HG03575 (cell line): ENCODE measurements around the gene RFX5.

Source experiments
- ATAC-seq: cut with Tn5 transposase; IDR thresholded peaks from one replicate; pipeline ENCODE4 v1.9.1; 2021; ENCODE audit not compliant: unreplicated experiment, insufficient number of reproducible peaks, low FRiP score; ENCODE audit errors: extremely low read depth

The RFX5 gene

DNA sequence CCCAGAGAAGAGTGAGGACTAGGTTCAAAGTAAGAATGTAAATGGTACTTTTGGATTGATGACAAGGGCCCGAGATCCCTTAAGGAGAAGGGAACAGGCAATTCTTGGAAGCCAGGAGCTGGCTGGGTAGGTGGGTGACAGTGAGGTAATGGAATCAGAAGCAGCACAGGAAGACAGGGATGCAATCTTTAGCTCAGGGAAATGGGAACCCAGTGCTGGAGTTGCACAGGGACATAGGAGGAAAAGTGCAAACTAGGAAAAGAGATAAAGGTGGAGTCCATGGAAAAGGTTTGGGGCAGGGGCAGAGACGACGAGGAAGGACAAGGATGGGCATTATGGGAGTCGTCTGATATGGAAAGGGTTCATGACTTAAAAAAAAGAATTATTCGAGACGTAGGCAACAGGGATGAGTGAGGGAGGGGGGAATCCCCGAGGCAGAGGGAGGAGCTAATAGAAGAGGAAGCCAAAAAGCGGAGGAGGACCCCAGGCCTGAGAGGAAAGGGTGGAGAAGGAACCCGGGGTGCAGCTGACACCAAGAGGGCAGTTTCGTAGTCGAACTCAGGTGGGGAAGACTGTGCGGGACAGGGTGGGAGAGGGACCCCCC is 20.3 kb downstream of the RFX5 start:
- ATAC-seq, result no peak

DNA sequence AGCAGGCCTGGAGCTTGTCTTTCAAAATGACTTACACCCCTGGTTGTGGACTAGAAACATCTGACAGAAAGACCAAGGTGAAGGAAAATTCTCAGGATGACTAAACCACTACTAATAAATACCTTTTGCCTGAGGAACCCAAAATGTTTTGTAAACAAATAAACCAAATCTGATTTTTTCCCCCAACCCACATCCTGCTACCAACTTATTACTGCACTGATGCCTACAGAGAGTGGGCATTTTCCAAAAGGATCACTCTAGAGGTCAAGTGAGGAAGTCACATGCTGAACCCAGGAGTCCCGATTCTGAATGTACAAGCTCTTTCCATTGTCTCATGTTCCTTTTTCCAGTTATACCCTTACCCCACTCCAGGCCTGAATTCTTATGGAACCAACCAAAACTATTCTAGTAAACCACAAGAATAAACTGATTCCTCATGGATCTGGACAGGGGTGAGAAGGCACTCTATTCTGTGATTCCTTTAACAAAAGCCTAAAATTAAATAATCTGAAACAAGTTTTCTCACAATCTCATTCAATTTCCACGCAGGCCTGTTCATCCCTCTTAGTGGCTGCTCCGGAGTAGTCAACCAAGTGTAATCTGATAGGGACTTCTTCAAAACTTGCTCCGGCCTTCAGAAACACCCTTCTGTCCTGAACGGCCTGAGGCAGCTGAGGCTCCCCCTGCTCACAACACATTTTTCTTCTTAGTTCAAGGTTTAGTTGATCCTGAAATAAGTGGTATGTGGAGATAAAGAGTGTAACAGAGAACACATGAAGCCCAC is 21.2 kb downstream of the RFX5 start:
- ATAC-seq, result no peak

DNA sequence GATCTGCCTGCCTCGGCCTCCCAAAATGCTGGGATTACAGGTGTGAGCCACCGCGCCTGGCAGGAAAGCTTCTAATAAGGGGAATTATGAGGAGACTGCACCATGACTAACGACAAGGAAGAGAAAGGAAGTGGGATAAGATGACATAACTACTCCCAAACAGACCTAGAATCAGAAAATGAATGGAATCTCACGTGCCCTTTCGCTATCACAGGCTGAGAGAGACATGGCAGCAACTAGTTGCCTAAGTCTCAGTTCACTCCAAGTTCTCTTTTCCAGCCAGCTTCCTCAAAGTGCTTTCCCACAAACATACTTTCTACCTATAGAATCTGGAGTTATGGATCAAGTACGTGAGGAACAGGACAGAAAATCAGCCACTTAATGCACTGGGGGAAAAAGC is 21.8 kb downstream of the RFX5 start:
- no peak for ATAC-seq

DNA sequence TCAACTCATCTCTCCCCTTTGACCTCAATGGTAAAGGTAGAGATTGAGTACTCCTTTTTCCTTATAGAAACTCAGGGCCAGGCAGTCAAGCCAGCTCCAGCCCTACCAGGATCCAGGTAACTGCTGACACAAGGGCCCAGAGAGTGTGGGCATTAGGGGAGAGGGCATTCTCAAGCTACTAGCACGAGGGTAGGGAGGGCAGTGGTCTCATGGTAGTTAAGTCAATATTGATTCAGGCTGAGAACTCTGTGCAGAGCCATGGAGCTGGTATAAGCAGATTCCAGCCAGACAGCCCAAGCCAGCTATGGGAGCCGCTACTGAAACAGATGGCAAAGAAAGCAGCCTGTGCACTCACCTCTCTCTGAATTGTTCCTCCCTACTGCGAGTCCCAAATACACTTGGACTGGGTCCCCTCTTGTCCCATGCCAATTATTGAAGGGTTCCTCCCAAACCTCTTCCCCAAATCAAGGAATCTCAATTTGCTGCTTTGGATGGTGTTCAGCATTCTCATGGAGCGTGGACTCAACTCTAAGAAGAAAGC is 22.6 kb downstream of the RFX5 start:
- no peak for ATAC-seq

DNA sequence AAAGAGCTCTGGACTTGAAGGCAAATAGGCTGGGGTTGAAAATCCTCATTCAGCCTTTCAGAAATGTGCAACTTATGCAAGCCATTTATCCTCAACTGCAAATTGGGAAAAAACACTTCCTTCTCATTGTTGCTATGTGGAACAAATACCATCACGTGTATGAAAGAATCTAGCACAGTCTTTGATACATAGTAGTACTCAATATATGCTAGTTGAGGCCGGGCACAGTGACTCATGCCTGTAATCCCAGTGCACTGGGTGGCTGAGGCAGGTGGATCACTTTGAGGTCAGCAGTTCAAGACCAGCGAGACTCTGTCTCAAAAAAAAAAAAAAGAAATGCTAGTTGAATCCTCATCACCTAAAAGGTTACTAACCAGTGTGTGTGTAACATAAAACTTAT is 28.1 kb downstream of the RFX5 start:
- no peak for ATAC-seq

DNA sequence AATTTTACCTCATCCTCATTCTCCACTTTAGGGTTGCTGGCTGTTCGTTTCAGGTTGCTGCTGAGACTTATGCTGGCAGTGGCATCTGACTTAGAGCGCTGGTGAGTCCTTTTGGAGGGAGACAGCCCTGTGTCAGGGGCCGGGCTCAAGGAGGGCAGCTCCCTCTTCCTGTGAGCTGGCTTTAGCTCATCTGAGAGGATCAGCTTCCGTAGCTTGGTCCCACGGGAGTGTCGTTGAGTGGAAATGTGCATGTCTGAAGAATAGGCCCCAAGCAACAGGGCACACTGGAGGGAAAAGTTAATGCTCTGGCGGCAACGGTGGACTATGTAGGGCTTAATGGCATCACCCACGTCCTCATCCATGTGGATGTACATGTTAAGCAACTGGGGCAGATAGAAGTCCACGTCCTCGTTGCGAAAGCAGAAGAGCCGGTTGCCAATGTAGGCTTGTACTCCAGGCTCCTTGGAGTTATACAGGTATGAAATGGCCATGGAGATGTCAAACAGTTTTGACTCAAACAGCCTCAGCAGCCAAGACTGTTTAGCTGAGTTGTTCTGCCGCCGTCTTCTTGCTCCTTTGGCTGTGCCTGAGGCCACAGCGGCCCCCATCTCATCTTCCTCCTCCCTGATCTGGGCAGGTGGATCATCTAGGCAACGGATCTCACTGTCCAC is 31.4 kb downstream of the RFX5 start:
- ATAC-seq, result no peak

DNA sequence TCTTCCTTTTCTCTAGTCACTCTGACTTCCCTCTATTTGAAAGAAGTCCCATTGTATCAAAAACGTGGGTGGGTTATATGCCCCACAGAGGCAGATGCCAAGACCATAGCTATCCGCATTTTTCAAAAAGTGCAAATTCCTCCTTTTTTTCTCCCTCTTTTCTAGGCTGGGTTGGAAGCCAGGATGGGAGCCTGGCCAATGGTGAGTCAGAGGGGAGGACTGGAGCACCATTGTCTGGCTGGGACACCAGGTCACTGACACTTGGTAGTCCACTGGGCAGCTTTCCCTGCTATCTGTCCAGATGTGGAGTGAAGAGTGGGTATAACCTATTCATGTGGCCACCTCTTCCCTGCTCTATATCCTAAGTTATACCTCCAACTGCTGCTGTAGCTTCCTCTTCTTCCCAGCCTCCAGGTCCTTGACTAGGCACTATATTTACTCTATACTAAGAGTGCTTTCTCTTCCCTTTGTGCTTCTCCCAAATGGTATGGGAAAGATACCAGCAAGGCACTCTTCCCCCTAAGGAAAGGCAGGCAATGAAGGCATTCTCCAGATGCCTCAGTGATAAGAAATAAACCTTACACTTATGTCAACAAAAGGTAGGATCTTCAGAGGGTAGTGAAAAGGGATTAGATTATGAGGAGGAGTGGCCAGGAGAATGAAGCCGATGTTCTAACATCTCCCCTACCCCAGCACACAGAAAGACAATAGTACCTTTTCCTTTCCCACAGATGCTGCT is 32.7 kb downstream of the RFX5 start:
- ATAC-seq, result no peak

DNA sequence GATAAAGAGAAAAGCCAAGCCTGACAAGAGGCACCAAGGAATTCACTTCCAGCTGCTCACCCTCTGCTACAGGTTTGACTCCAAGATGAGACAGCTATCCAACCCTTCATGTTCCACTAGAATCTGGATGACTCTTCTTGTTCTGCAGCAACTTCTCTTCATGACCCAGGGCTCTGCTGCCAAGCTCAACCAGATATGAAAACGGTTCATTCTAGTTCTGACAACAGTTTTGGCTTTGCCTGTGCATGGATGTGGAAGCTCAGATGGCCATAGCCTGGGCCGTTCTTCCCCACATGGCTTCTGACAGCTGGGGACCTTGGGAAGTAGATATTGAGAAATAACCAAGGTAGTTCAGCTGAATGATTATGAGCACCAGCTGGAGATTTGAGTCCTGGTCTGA is 33.6 kb downstream of the RFX5 start:
- ATAC-seq, result no peak

DNA sequence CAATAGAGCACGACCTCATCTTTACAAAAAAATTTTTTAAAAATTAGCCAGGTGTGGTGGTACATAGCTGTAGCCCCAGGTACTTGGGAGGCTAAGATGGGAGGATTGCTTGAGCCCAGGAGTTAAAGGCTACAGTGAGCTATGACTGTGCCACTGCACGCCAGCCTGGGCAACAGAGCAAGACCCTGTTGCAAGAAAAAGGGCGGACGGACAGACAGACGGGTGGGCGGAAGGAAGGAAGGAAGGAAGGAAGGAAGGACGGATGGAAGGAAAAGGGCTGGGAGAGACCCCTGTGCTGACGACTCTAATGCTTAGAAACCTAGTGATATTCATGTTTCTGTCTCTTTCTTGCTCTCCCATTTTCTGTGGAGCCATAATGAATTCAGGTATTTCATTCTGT is 34.2 kb downstream of the RFX5 start:
- ATAC-seq, result no peak

DNA sequence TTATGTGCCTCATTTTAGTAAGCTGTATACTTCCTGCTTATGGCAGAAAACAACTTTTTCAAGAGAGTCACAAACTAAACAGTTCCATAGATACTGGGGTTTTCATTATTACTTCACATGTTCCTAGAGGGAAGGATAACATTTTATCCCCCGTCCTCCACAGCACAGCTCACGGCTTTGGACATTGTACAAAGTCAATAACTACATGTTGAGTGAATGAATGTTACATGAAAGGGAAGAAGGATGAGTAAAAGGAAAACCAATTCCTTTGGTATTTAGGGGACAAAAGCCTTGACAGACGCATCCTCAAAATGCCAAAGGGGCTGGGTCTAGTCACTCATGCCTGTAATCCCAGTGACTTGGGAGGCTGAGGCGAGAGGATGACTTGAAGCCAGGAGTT is 34.6 kb downstream of the RFX5 start:
- ATAC-seq, result no peak

DNA sequence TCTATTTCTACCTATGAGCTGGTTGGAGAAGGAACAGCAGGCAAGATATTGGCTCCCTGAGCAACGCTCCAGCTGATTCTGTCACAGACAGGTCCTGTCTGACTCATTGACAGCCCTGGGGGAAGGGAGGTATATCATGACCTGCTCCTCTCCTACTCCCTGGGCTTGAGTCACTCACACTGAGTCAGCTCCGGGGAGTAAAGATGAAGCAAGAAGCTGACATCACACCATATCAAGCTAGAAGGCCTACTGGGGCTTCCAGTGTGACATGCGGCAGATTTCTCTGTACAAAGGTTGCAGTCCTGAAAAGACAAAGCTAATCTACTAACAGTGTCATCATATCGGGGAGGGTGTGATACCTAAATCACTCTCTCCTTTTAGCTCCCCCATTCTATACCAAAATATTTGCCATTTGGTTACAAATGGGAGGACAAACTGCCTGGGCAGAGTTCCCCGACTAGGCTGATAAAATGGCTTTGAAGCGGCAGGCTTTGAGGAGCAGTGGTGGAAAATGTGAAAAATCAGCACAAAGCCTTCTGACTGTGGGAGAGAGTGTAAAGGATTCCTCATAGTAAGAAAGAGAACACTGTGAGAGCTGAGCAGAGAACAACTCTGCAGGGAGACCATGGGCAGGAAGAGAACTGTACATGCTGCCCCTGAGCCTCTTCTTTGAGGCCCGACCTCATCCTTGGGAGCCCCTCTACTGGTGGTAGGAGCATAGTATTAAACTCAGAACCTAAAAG is 35.3 kb downstream of the RFX5 start:
- no peak for ATAC-seq

DNA sequence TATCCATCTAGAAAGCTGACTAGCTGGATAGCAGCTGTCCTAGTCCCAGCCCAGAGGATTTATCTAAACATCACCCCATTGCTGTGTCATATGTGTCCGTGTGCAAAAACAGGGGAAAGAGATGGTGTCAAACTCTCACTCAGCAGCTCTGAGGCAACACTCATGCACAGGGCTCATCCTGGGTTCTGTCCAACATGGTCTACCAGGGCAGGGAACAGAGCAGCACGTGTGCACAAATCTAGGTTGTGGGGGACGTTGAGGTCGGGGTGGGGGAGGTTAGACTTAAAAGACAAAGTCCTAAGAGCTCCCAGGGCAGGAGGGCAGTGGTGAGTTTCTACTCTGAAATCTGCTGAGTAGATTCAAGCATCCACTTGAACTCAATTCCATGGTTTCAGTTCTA is 36.0 kb downstream of the RFX5 start:
- no peak for ATAC-seq

DNA sequence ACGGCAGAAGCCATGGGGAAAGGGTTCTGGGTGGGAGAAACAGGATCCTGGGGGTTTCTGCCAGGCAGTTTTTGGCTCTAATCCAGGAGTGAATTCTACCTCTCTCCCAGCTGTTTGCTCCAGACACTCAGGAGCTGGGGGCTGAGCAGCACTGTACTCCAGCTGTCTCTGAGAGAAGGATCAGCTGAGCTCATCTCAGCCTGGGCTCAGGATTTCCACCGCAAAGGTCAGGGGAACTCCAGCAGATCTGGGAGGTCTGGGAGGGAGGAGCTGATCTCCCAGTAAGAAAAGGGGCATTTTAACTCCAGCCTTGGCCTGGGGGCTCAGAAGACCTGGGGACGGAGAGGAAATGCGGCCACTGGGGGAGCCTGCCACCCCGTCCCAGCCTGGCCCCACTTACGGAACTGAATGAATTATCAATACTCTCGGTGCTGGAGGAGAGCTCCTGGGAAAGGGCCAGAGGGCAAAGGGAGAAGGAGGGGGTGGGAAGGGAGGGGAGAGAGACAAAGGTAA is 37.2 kb downstream of the RFX5 start:
- ATAC-seq, result no peak

DNA sequence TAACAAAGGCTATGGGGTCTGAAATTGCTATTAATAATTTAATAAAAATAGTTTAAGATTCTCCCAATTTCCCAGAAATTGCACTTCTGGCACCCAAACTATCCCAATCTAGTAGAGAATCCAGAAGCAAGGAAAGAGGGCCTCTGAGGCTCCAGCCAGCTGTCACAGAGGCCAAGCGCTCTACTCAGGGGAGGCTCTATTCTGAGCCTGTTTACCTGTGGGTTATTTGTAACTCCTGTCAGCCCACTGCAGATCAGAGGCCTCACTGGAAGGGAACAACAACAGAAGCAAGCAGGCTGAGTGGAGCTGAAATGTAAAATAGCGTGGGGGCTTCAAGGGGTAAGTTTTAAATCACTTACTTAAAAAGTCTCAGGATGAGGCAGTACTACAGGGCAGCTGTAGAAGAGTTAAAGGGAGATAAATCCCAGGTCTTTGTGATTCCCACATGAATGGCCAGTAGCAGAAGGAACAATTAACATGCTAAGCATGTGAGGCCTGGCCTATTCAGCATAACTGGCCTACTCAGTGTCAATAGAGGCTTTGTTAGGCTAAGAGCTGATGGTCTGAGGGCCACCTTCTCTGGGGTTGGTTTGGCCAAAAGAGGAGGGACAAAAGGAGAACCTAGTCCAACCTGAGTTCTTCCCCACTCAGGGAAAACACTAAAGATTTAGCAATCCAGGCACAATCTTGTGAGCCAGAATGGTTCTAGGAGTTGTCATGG is 52.1 kb downstream of the RFX5 start:
- ATAC-seq, result no peak

DNA sequence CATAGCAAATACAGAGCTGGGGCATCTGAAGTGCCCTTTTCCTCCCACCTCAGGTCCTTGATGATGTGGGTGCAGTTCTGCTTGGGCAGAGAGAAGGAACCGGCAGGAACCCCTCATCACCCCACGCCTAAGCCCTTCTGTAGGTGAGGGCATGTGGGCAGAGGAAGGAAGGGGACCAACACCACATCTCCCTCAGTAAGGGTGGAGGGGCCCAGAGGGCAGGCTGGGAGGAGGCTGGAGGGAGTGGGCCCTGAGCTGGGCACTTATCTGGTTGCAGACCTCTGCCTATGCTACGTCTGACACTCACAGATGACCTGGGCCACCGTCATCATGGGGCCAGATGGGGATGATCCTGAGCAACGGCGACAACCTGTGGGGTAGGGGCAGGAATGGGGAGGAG is 54.0 kb downstream of the RFX5 start:
- ATAC-seq, result no peak

DNA sequence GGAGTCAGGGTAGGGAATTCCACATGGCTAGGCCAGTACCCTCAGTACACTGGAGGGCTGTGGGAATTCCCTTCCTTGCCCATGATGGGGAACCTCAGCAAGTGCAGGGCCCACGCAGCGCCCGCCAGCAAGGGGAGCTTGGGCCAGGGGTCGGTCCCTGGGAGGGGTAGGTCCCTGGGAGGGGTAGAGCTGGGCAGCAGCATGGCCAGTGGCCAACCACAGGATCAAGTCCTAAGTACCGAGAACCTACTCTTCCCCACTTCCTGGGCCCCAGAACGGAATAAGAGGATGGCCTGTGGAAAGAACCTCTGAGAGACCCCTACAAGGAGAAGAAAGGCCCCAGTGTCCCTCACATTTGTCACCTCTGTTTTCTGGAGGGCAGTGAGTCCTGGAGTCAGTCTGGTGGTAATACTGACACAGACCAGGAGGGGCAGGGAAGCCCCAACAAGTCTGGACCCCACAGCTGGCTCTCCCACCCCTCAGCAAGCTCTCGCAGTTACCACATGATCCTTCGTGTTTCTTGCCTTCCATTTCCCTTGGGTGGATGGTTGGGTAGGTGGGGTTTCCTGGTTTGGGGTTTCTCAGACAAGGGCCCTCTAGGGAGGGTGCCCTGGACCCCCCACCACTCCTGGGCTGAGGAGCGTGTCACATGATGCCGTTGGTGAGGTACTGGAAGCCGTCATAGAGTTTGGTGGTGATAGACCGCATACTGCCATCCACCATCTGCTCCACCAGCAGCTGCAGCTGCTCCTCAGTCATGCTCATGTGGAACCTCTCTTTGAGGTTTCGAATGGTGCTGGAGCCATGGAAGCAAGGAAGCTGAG is 54.6 kb downstream of the RFX5 start:
- no peak for ATAC-seq

DNA sequence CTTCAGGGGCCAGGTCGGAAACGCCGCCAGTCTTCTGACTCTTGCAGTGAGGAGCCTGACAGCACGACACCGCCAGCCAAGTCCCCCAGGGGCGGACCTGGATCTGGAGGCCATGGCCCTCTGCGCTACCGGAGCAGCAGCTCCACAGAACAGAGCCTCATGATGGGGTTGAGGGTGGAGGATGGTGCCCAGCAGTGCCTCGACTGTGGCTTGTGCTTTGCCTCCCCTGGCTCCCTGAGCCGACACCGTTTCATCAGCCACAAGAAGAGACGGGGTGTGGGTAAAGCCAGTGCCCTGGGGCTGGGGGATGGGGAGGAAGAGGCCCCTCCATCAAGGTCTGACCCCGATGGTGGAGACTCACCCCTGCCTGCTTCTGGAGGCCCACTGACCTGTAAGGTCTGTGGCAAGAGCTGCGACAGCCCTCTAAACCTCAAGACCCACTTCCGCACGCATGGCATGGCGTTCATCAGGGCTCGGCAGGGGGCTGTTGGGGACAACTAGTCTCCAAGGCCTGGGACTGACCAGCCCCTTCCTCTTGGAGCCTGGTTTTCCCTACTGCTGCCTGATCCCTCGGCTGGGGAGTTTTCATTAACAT is 56.2 kb downstream of the RFX5 start:
- no peak for ATAC-seq
